Suppressor macrophage (primary cell): ENCODE measurements around the gene THSD1.

Experiments
- DNase-seq, 4 experiments: peaks; one replicate each; pipeline ENCODE4 v3.0.0-alpha.2; 2020 to 2022
- total RNA-seq, 17 experiments: gene quantifications; one replicate each; lab custom pipeline; 2026; ENCODE audit warnings: mixed read lengths in 6 of 17, inconsistent platforms in 3 of 17; lab: John Stamatoyannopoulos, UW

THSD1 gene
- 0.11 to 2.6 (median 0.40) reads per million in 17 experiments for total RNA-seq

- peak in 3 of 4 experiments; percentile 3 to 32 (median 26) for DNase-seq
Observed at GRCh38 chr13:52405767-52406494, at the start of gene THSD1. Gene THSD1 (minus strand): TSS chr13:52406172. CDS start chr13:52402600, 3,572 bp downstream.

GRCh38 chr13:52455677-52456041, 49.7 kb upstream of the THSD1 start:
- peak; percentile 81 to 86 (median 86) for DNase-seq

- peak; percentile 96 to 98 (median 97) for DNase-seq
Observed at GRCh38 chr13:52454820-52455676, 49.1 kb upstream of the THSD1 start, which contains the start of gene CKAP2. Gene CKAP2 (plus strand): TSS chr13:52455478. CDS start chr13:52455557, 79 bp downstream.

GRCh38 chr13:52454459-52454819, 48.5 kb upstream of the THSD1 start:
- peak in 2 of 4 experiments; percentile 3 to 4 for DNase-seq

GRCh38 chr13:52452470-52452869, 46.5 kb upstream of the THSD1 start:
- DNase-seq = no peak

GRCh38 chr13:52451135-52451804, 45.3 kb upstream of the THSD1 start:
- no peak for DNase-seq

GRCh38 chr13:52450793-52451116, 44.8 kb upstream of the THSD1 start:
- no peak for DNase-seq

- peak; percentile 98 to 100 (median 99) for DNase-seq
Observed at GRCh38 chr13:52450012-52450792, 44.2 kb upstream of the THSD1 start, which contains the start of gene VPS36. Gene VPS36 (minus strand): TSS chr13:52450634. CDS start chr13:52450594, 40 bp downstream.

- DNase-seq = peak in 3 of 4 experiments; percentile 6 to 19 (median 7)
Observed at GRCh38 chr13:52449331-52450011, 43.5 kb upstream of the THSD1 start.

- no peak for DNase-seq
Observed at GRCh38 chr13:52447815-52448552, 42.0 kb upstream of the THSD1 start.

GRCh38 chr13:52447354-52447753, 41.4 kb upstream of the THSD1 start:
- DNase-seq = no peak

GRCh38 chr13:52446265-52446664, 40.3 kb upstream of the THSD1 start:
- DNase-seq = no peak

GRCh38 chr13:52432456-52432855, 26.5 kb upstream of the THSD1 start:
- DNase-seq = no peak

GRCh38 chr13:52428295-52428694, 22.3 kb upstream of the THSD1 start:
- no peak for DNase-seq

GRCh38 chr13:52421216-52421615, 15.2 kb upstream of the THSD1 start:
- peak in 3 of 4 experiments; percentile 22 to 29 (median 26) for DNase-seq

- DNase-seq = no peak
Observed at GRCh38 chr13:52419080-52419479, 13.1 kb upstream of the THSD1 start.

GRCh38 chr13:52414963-52415362, 9.0 kb upstream of the THSD1 start:
- DNase-seq = no peak

GRCh38 chr13:52414051-52414450, 8.1 kb upstream of the THSD1 start:
- no peak for DNase-seq

- no peak for DNase-seq
Observed at GRCh38 chr13:52412128-52412527, 6.2 kb upstream of the THSD1 start.

GRCh38 chr13:52411629-52412028, 5.7 kb upstream of the THSD1 start:
- no peak for DNase-seq
